H1 (cell line): ENCODE results near the gene OIP5. TPM values are rescaled to one million over a fixed set of nuclear protein-coding genes. Genes with fewer than 3 reads are reported as not detected.

ENCODE experiments used
- CBX5 ChIP-seq: fragments of 300-800, 300-1000 bp; sonication (generic); IDR thresholded peaks from 2 replicates; pipeline ENCODE4 v1.7.1; 2016; ENCODE audit warnings: antibody characterized with exemption, low read length, low read depth
- CHD7 ChIP-seq: fragments of 300-600 bp; sonication (generic); IDR thresholded peaks from 2 replicates; pipeline ENCODE4 v1.7.1; 2012; ENCODE audit warnings: low read length, moderate library complexity, mild to moderate bottlenecking, inconsistent platforms; ENCODE audit not compliant: insufficient replicate concordance
- NANOG ChIP-seq: IDR thresholded peaks from 2 replicates; pipeline ENCODE4 v1.6.1; 2011; ENCODE audit warnings: low read length, low read depth, mild to moderate bottlenecking, inconsistent platforms; ENCODE audit not compliant: insufficient read depth, poor library complexity, severe bottlenecking
- POLR2AphosphoS5 ChIP-seq: IDR thresholded peaks from 2 replicates; pipeline ENCODE4 v1.6.1; 2011; ENCODE audit warnings: low read depth, low read length
- RNF2 ChIP-seq: fragments of 200-900, 300-1000 bp; sonication (generic); IDR thresholded peaks from 2 replicates; pipeline ENCODE4 v1.7.1; 2016; ENCODE audit warnings: borderline replicate concordance, low read depth, mild to moderate bottlenecking, antibody characterized with exemption, low read length; ENCODE audit not compliant: poor library complexity, severe bottlenecking; ENCODE audit errors: missing control alignments
- SP4 ChIP-seq: IDR thresholded peaks from 2 replicates; pipeline ENCODE4 v1.6.1; 2012; ENCODE audit warnings: low read length, inconsistent platforms
- YY1 ChIP-seq: IDR thresholded peaks from 2 replicates; pipeline ENCODE4 v1.6.1; 2011; ENCODE audit warnings: low read depth, mild to moderate bottlenecking, low read length
- polyA plus RNA-seq, 7 experiments: library from polyadenylated mRNA; depleted of rRNA in 3 of 7; stranded (reverse) in 5 of 7; unstranded in 2 of 7; fragments of >200 nt in 5 of 7; fragments of 200-250 nt in 2 of 7; gene quantifications; 1 replicate in 5 of 7; 2 replicates in 1 of 7; 4 replicates in 1 of 7; pipeline versions ENCODE4 v1.2.1 to v1.2.3, GENCODE V29; 2011 to 2013; ENCODE audit warnings: missing spikeins in 2 of 7, mixed read lengths in 2 of 7
- total RNA-seq: library from RNA; stranded (reverse); fragmentation: NEBNext Ultra II Directional; extraction: Animal tissue kit (Norgen Biotek cat#: 25700); gene quantifications from 2 replicates; pipeline ENCODE4 v1.2.1, GENCODE V29; 2021

Gene OIP5
- total and polyA plus RNA-seq, 2 of the 8 experiments (the other 6 are each of a cell fraction or from before 2014, with no cell fraction given), result 34.8 to 44.5 TPM

- TF ChIP-seq CHD7, result no peak
- no peak for TF ChIP-seq RNF2
- TF ChIP-seq CBX5, result no peak
- no peak for TF ChIP-seq NANOG
- no peak for TF ChIP-seq POLR2AphosphoS5
- no peak for TF ChIP-seq YY1
- TF ChIP-seq SP4, result no peak
- TF ChIP-seq, all 59 proteins: peak for 0
Measured at GRCh38 chr15:41377978-41378377, 45.6 kb upstream of the OIP5 start (continued).
